GM12878 (cell line): ENCODE data around the gene CRYGN. TPM values are rescaled to one million over a fixed set of nuclear protein-coding genes. Genes with fewer than 3 reads are reported as not detected.

ENCODE experiments used
- ATAC-seq: fragments of 200-7000 bp; cut with Tn5 transposase; 3 replicates; pipeline ENCODE4 v1.9.1; 2020; ENCODE audit warnings: mild to moderate bottlenecking, moderate library complexity
- BruUV-seq: library from RNA; stranded (reverse); fragments of 400-500 nt; replicated peaks from 2 replicates; lab custom pipeline; 2021; lab: Mats Ljungman, UMichigan
- CTCF ChIA-PET: fragments of 300-600 bp; sonication (Branson Sonifier 250); formaldehyde crosslinking; extraction: SDS; loops from one replicate; lab custom pipeline; 2021; ENCODE audit warnings: inconsistent platforms; lab: Yijun Ruan, JAX
- POLR2A ChIA-PET: fragments of 350-600 bp; formaldehyde crosslinking; extraction: SDS; loops from one replicate; lab custom pipeline; 2021; ENCODE audit warnings: inconsistent platforms; lab: Charles Lee
- RAD21 ChIA-PET: fragments of 300-600 bp; sonication (Branson Sonifier 250); formaldehyde crosslinking; loops from one replicate; lab custom pipeline; 2023; ENCODE audit warnings: antibody characterized with exemption; ENCODE audit not compliant: unreplicated experiment; lab: Charles Lee
- SMC1A ChIA-PET: fragments of 300-600 bp; sonication (Branson Sonifier 250); formaldehyde crosslinking; loops from one replicate; lab custom pipeline; 2023; ENCODE audit not compliant: unreplicated experiment, uncharacterized antibody; lab: Charles Lee
- DNase-seq: peaks from one replicate; pipeline ENCODE4 v3.0.0-alpha.2; 2011; ENCODE audit warnings: low read depth, low spot score
- FAIRE-seq: peaks from 3 replicates; lab custom pipeline; 2011; peaks lifted over from hg19 to GRCh38; lab: Jason Lieb, UNC
- H2AFZ ChIP-seq: 2 replicates; pipeline ENCODE4 v1.6.0; 2011; ENCODE audit warnings: low read depth, low read length, control low read depth; ENCODE audit not compliant: control insufficient read depth
- H3K27ac ChIP-seq: 2 replicates; pipeline ENCODE4 v1.5.1; 2011; ENCODE audit warnings: control low read depth; ENCODE audit not compliant: control insufficient read depth, insufficient read depth
- H3K27me3 ChIP-seq, 2 experiments: replicated peaks in 1 of 2; 2 replicates each; pipeline versions ENCODE4 v1.6.0 to v1.6.1; 2011; ENCODE audit warnings: low read length in 1 of 2; ENCODE audit not compliant: control insufficient read depth in 2 of 2, insufficient read depth in 2 of 2
- H3K36me3 ChIP-seq, 2 experiments: 2 replicates each; pipeline ENCODE4 v1.5.1; 2011; ENCODE audit warnings: low read length in 1 of 2; ENCODE audit not compliant: control insufficient read depth in 2 of 2, insufficient read depth in 2 of 2
- H3K4me1 ChIP-seq: 2 replicates; pipeline ENCODE4 v1.6.1; 2011; ENCODE audit warnings: mild to moderate bottlenecking, low read length, moderate library complexity, mixed read lengths; ENCODE audit not compliant: control insufficient read depth, insufficient read depth
- H3K4me2 ChIP-seq: 2 replicates; pipeline ENCODE4 v1.6.0; 2011; ENCODE audit warnings: control low read depth; ENCODE audit not compliant: control insufficient read depth, insufficient read depth
- H3K4me3 ChIP-seq: fragments of 200-600 bp; sonication (generic); 2 replicates; pipeline ENCODE4 v1.5.1; 2016
- H3K79me2 ChIP-seq: 2 replicates; pipeline ENCODE4 v1.6.0; 2011; ENCODE audit warnings: low read length; ENCODE audit not compliant: control insufficient read depth, insufficient read depth
- H3K9ac ChIP-seq: 2 replicates; pipeline ENCODE4 v1.8.0; 2011; ENCODE audit warnings: low read length, control low read depth, mixed read lengths; ENCODE audit not compliant: control insufficient read depth, insufficient read depth
- H3K9me3 ChIP-seq: replicated peaks from 3 replicates; pipeline ENCODE4 v1.5.1; 2011; ENCODE audit warnings: mild to moderate bottlenecking, low read length; ENCODE audit not compliant: control insufficient read depth, insufficient read depth
- H4K20me1 ChIP-seq: 2 replicates; pipeline ENCODE4 v1.6.0; 2011; ENCODE audit not compliant: control insufficient read depth, insufficient read depth
- CEBPB ChIP-seq, 2 experiments: fragments of 150-350 bp in 1 of 2; IDR thresholded peaks; 2 replicates each; pipeline ENCODE4 v1.6.1; 2012 to 2014; ENCODE audit warnings: low read depth in 2 of 2, low read length in 2 of 2, borderline replicate concordance in 1 of 2, inconsistent platforms in 1 of 2
- CHD1 ChIP-seq: IDR thresholded peaks from 2 replicates; pipeline ENCODE4 v1.6.1; 2012; ENCODE audit warnings: low read depth, low read length, improper control_type of control experiment
- CUX1 ChIP-seq: IDR thresholded peaks from 2 replicates; pipeline ENCODE4 v1.6.1; 2012; ENCODE audit warnings: improper control_type of control experiment, low read depth, low read length; ENCODE audit not compliant: insufficient replicate concordance
- ETV6 ChIP-seq, 2 experiments: fragments of 450-650 bp in 1 of 2; IDR thresholded peaks in 1 of 2; conservative IDR thresholded peaks in 1 of 2; 2 replicates each; pipeline ENCODE4 v1.6.1; 2014; ENCODE audit warnings: antibody characterized with exemption in 1 of 2, borderline replicate concordance in 1 of 2, low read depth in 1 of 2, mild to moderate bottlenecking in 1 of 2, moderate library complexity in 1 of 2
- MTA3 ChIP-seq: IDR thresholded peaks from 2 replicates; pipeline ENCODE4 v1.6.1; 2012; ENCODE audit warnings: low read length, inconsistent platforms, borderline replicate concordance
- NFYA ChIP-seq: IDR thresholded peaks from 2 replicates; pipeline ENCODE4 v1.6.1; 2011; ENCODE audit warnings: low read depth, mild to moderate bottlenecking, low read length, improper control_type of control experiment, borderline replicate concordance
- NR2F1 ChIP-seq: fragments of 450-650 bp; conservative IDR thresholded peaks from 2 replicates; pipeline ENCODE4 v1.6.1; 2017; ENCODE audit warnings: mild to moderate bottlenecking
- REST ChIP-seq: IDR thresholded peaks from 2 replicates; pipeline ENCODE4 v1.6.1; 2012; ENCODE audit warnings: mild to moderate bottlenecking, low read depth, low read length
- STAT3 ChIP-seq: IDR thresholded peaks from 2 replicates; pipeline ENCODE4 v1.6.1; 2011; ENCODE audit warnings: low read depth, low read length, improper control_type of control experiment
- TCF12 ChIP-seq: IDR thresholded peaks from 2 replicates; pipeline ENCODE4 v1.6.1; 2011; ENCODE audit warnings: low read depth, mild to moderate bottlenecking, low read length
- YY1 ChIP-seq: IDR thresholded peaks from 2 replicates; pipeline ENCODE4 v1.6.1; 2011; ENCODE audit warnings: low read depth, mild to moderate bottlenecking, low read length
- ZBTB33 ChIP-seq: fragments of 450-650 bp; IDR thresholded peaks from 2 replicates; pipeline ENCODE4 v1.6.1; 2017; ENCODE audit warnings: mild to moderate bottlenecking
- ZSCAN29 ChIP-seq: fragments of 450-650 bp; IDR thresholded peaks from 2 replicates; pipeline ENCODE4 v1.6.1; 2017; ENCODE audit warnings: mild to moderate bottlenecking, moderate library complexity
- WGBS: methylation state at CpG from one replicate; pipeline ENCODE4 v1.1.6; 2016; ENCODE audit warnings: low lambda C conversion rate; ENCODE audit not compliant: insufficient replicate concordance, insufficient coverage; ENCODE audit errors: missing lambda C conversion rate; 5-methylcytosine and 5-hydroxymethylcytosine counted together
- in situ Hi-C: fragments of 300-500 bp; cut with MboI; formaldehyde crosslinking; loops from 9 replicates; pipeline ENCODE4 v1.14.3; 2018; ENCODE audit warnings: mixed read lengths
- intact Hi-C: fragments of 100-400 bp; cut with micrococcal nuclease; formaldehyde crosslinking; loops from one replicate; pipeline ENCODE4 v1.14.2; 2022; ENCODE audit not compliant: unreplicated experiment
- polyA plus RNA-seq, 11 experiments: library from polyadenylated mRNA; depleted of rRNA in 4 of 11; unstranded in 6 of 11; stranded (reverse) in 5 of 11; fragments of >200 nt; fragmentation: Nextera tagmentation in 4 of 11; fragmentation: Illumina TruSeq in 1 of 11; extraction: Ambion mirVana in 4 of 11; extraction: Trizol in 1 of 11; gene quantifications; 1 replicate in 1 of 11; 2 replicates in 10 of 11; pipeline versions ENCODE4 v1.2.1 to v1.2.3, GENCODE V29; 2011 to 2016; ENCODE audit warnings: inconsistent platforms in 2 of 11, missing spikeins in 2 of 11, low read depth in 1 of 11
- total RNA-seq, 4 experiments: library from RNA; depleted of rRNA in 3 of 4; stranded (reverse); fragments of >200 nt in 3 of 4; fragmentation: Illumina TruSeq in 1 of 4; extraction: Trizol in 1 of 4; gene quantifications; 2 replicates each; pipeline versions ENCODE4 v1.2.1 to v1.2.3, GENCODE V29; 2013 to 2021

The CRYGN gene
- total and polyA plus RNA-seq, 10 of the 15 experiments (the other 5 are each of a cell fraction or from before 2014, with no cell fraction given), result not detected

DNA sequence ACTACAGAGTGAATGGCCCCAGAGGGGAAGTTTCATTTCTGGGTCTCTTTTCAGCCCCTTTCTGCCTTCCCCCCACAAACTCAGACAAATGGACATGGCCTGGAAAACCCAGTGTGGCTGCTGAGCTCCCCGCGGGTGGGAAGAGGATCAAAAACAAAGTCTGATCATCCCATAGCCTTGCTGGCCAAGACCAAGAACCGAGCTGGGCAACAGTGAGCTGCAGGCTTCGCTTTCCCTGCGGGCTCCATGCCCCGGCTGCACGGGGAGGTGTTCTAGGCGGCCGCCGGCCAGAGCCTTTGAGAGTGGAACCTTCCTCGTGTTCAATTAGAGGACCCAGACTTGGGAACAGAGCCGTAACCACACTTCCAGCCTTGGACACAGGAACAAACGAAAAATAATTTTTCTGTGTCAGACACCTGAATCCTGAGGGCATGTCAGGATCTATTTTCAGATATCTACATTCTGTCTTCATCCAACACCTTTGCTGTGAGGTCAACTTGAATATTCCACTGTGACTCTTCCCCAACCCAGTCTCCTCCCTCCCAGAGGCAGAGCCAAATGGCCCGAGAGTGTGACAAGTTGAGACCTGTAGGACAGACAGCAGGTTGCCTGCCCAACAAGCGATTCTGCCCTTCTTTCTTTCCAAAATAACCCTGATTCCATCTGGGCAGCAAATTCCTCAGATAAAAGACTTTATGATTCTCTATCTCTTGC, 56.1 kb downstream of the CRYGN start:
- H3K4me2 ChIP-seq, result no peak overlapping the region
- BruUV-seq, result no TSS peak
- H4K20me1 ChIP-seq, result no peaks in the 10 kb centered on the region
- ChIA-PET CTCF (interaction anchor here (1.1 to 1.2 kb wide), 2 partner anchors 15 to 78 kb away, joined by 3 to 4 read pairs; no protein-coding TSS in a partner anchor), POLR2A (no interaction called here), RAD21 (no interaction called here), SMC1A (no interaction called here)
- H3K79me2 ChIP-seq, result no peaks in the 10 kb centered on the region
- peaks cover 2 to 3% of the 10 kb centered on the region in 2 experiments; a peak in 3 of 4 replicates for H3K27me3 ChIP-seq
- intact Hi-C loops, result no loop called here
- FAIRE-seq (no peak), DNase-seq (no peak), ATAC-seq (no peak)
- WGBS, result 64% methylated on average over 15 of the region's 15 CpGs
- no peak overlapping the region for H3K4me3 ChIP-seq
- peaks cover 7% of the 10 kb centered on the region for H3K4me1 ChIP-seq
- no peak overlapping the region for H3K9ac ChIP-seq
- H3K9me3 ChIP-seq, result no peaks in the 10 kb centered on the region; the same call in 2 of the 3 replicates
- H2AFZ ChIP-seq, result no peak overlapping the region
- H3K27ac ChIP-seq, result no peak overlapping the region
- in situ Hi-C loops, result loop anchor here (5.0 kb wide), 1 partner anchor 64 kb away; no protein-coding TSS in a partner anchor
- no peaks in the 10 kb centered on the region for H3K36me3 ChIP-seq
- no peak for TF ChIP-seq STAT3
- TF ChIP-seq ZSCAN29, result no peak
- no peak for TF ChIP-seq CHD1
- TF ChIP-seq NFYA, result no peak
- no peak for TF ChIP-seq ETV6 (conservative IDR thresholded peaks at IDR 0.05 in 1 of 2, IDR thresholded peaks at IDR 0.05 in 1 of 2; ENCODE audit: borderline replicate concordance in 1 of 2, low read depth in 1 of 2)
- no peak for TF ChIP-seq CUX1
- no peak for TF ChIP-seq ZBTB33
- no peak for TF ChIP-seq TCF12
- no peak for TF ChIP-seq NR2F1
- no peak for TF ChIP-seq CEBPB (IDR thresholded peaks at IDR 0.05; ENCODE audit: borderline replicate concordance in 1 of 2, low read depth in 2 of 2, low read length in 2 of 2)
- no peak for TF ChIP-seq REST
- no peak for TF ChIP-seq MTA3
- no peak for TF ChIP-seq YY1
